Stimulated activated CD4-positive, alpha-beta T cell treated with anti-CD3 and anti-CD28 coated beads, Interleukin-12 subunit alpha, Interleukin-12 subunit beta, amount 100 ng/mL, for 4 hours (primary cell): ENCODE data around the gene EVI5.
"Not testable (repeated sequence)": the region's sequence is repeated elsewhere in the genome, so short reads cannot be mapped to it uniquely, and the experiment has no call there.

Experiments
- DNase-seq: peaks from one replicate; pipeline ENCODE4 v3.0.0-alpha.2; 2020

Gene EVI5

GRCh38 chr1:92563457-92564216 is 221.3 kb downstream of the EVI5 start:
- no peak for DNase-seq

GRCh38 chr1:92556350-92556749 is 228.6 kb downstream of the EVI5 start:
- no peak for DNase-seq

GRCh38 chr1:92554216-92554615 is 230.7 kb downstream of the EVI5 start:
- DNase-seq: no peak

DNA sequence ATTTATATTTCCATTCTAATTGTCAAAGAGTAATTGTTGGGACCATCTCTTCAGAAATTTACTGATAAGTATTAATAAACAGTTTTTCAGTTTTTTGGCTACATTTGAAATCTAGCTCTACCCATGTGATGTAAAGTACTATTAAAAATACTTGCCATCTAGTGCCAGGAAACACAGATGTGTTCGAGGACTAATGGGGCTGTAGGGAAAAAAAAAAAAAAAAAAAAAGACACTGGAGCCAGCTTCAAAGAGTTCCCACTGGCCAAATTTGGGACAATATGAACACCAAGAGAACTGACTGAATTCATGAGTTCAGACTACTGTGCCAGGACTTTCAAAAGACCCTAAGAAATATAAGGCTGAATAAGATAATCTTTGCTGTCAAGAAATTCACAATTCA is 233.0 kb downstream of the EVI5 start:
- DNase-seq: no peak

DNA sequence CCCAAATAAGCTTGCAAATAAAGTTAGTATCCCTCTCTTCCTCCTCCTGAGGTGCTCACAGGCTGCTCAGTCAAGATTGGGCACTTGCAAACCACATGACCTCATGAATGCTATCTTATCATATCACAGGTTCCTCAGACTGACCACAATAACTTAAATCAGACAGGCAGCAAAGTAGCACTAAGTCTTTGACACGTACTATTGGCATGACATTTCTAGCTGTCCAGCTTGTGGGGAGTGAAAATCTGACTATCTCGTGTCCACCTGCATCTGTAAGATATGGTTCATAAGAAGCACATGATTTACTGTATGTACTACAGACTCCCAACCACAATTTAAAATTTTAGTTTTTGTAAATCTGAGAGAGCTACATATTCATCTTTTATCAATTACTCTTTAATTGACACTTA is 240.1 kb downstream of the EVI5 start:
- DNase-seq: no peak

DNA sequence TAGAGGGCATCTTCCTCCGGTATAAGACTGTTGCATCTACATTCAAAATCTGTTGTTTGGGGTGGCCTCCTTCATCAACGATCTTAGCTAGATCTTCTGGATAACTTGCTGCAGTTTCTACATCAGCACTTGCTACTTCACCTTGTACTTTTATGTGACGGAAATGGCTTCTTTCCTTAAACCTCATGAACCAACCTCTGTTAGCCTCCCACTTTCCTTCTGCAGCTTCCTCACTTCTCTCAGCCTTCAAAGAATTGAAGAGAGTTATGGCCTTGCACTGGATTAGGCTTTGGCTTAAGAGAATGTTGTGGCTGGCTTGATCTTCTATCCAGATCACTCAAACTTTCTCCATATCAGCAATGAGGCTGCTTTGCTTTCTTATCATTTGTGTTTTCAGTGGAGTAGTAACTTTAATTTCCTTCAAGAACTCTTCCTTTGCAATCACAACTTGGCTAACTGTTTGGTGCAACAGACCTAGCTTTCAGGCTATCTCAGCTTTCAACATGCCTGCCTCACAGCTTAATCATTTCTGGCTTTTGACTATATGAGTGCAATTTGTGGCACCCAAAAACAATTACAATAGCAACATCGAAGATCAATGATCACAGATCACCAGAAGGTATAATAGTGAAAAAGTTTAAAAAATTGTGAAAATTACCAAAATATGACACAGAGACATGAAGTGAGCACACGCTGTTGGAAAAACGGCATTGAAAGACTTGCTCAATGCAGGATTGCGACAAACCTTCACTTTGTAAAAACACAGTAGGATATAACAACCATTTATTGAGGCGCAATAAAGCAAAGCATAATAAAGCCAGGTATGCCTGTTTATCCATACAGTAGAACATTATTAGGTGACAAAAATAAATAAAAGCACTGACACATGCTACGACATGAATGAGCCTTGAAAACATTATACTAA is 241.5 kb downstream of the EVI5 start:
- DNase-seq: no peak

DNA sequence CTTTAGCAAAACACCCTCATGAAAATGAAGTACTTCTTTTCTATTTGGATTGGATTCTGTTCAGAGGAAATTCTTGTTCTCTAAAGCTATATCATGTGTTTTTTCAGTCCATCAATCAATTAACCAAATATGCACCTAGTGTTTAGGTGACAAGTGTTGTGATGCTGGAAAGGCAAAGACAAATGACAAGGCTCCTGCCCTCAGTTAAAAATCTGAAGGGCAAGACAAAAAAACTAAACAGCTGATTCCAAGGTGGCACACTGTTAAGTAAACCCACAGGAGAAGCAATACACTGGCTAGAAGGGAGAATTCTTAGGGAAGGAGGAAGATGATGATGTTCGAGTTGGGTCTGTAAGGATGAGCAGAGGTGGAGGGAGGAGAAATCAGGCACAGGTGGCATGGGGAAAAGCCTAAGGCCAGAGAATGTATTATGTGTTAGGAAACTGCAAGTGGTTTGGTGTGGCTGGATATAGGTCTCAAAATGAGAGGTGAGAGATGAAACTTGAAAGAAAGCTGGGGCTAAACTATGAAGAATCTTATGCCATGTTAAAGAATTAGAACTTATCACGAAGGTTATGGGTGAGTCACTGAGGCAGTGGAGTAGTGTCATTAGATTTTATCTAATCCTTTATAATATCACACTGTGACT is 246.4 kb downstream of the EVI5 start:
- DNase-seq: peak; percentile 12

- no peak for DNase-seq
Observed at GRCh38 chr1:92538048-92538412, 246.9 kb downstream of the EVI5 start.

DNA sequence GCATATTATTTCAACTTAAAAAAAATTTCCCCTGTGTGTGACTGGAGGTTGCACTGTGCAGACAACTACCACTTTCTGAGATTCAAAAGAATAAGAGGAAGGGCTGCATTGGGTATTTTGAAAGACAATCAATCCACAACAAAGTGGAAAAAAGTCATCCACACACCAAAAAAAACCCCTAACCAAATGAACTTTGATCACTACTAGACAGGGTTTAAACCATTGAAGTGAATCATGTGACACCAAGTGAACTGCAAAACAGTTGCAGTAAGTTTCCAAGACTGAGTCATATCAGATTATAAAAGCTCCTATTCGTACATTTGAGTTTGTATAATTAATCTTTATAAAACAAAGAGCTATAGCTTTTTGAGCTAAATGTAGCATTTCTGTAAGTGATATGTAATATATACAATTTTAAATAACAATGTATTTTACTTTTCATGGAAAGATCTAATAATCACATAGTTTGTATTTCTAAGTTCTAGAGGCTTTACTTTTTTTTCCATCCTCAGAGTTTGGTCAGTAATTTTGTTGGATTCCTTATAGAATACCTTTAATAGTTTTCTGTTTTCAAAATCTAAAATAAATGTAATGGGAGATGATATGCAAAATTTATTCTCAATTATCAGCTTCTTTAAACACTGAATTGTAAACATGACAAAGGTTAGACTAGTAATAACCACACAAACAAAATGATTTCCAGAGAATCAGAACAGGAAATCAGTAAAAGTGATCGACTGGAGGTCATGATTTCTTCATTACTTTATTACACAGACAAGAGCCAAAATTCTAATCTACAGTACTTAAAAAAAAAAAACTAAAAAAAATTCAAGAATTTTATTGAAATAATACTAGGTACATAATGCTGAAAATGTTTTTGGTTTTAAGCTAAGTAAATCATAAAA is 247.7 kb downstream of the EVI5 start:
- DNase-seq: no peak

DNA sequence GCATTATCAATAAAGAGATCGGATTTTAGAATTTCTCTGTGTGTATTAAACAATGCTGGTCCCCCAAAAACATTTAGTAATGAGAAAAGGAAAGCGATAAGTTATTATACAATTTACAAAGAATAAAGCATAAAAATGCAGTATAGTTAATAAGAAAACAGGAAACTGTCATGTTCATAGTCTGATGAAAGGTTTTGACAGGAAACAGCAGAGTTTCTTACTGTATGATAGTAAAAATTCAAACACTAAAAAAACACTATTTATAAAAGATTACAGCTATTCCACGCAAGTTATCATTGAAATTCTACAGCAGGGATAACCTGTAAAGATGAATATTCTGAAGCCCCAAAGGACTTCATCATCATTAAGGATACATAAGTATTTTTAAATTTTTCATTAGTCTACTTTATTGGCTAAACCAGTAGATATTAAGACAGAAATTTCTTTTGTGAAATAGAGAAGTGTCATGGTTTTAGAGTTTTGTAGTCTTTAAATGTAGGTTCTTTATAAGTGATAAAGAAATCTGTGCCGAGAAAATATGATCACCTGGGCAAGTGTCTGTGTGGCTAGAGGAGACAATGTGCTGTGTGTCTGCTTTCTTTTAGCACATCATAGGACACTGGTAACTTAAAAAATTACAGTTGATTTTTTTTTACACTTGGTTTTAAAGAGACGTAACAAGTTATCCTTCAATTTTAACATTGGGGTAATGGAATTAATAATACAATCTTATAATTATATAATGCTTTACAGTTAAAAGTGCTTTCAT is 248.5 kb downstream of the EVI5 start:
- no peak for DNase-seq

DNA sequence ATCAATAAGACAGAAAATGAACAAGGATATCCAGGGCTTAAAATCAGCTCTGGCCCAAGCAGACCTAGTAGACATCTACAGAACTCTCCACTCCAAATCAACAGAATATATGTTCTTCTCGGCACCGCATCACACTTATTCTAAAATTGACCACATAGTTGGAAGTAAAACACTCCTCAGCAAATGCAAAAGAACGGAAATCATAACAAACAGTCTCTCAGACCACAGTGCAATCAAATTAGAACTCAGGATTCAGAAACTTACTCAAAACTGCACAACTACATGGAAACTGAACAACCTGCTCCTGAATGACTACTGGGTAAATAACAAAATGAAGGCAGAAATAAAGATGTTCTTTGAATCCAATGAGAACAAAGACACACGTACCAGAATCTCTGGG is 252.5 kb downstream of the EVI5 start:
- DNase-seq: not testable (repeated sequence)

- DNase-seq: not testable (repeated sequence)
Observed at GRCh38 chr1:92531939-92532338, 253.0 kb downstream of the EVI5 start.

DNA sequence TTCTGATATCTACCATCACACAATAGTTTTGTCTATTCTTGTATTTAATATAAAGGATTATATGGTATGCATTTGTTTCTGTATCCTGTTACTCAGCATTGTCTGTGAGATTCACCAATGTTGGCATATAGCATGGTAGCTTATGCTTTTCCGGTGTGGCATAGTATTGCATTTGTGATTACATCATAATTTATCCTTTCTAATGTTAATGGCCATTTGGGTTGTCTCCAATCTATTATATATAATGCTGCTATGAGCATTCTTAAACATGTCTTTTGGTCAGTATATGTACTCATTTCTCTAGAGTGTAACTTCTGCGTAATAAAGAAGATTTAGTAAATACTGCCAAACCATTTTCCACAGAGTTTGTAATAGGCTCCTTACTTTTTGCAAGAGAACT is 257.2 kb downstream of the EVI5 start:
- no peak for DNase-seq

- DNase-seq: not testable (repeated sequence)
Observed at GRCh38 chr1:92524944-92525590, 259.8 kb downstream of the EVI5 start.

DNA sequence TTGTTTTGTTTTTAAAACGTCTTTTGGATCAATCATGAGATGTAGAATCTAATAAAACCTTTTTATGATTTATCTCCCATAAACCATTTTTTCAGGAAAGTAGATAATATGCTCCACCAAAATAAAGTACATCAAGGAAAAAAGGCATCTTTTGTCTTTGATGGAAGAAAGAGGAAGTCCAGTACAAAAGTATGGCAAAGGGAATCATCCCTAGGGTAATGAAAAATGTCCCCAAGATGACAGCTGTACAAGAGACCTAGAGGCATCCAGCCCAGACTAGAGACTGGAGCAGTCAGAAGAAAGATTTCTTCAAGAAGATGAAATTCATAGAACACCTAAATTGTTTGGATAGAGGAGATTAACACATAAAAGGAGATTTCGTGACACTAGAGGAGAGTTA is 265.9 kb downstream of the EVI5 start:
- no peak for DNase-seq

DNA sequence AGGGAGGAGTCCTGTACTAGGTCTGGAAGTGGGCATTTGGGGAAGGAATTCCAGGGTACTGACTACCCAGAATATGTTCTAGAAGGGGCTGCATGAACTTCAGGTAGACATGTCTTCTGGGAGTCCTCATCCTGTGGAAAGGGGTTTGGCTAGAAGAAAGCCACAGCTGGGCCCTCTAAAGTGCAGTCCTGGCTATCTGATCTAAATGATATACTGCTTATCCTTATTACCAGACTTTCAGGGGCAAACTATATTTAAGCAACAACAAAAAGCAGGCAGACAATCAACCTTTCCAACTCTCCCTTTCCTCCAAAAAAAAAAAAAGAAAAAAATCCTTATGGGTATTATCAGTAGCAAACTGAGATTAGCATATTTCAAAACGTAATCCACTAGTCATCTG is 268.3 kb downstream of the EVI5 start:
- DNase-seq: no peak

GRCh38 chr1:92515796-92516201 is 269.1 kb downstream of the EVI5 start:
- no peak for DNase-seq

GRCh38 chr1:92511541-92511940 is 273.4 kb downstream of the EVI5 start:
- DNase-seq: no peak

GRCh38 chr1:92509619-92510018 is 275.3 kb downstream of the EVI5 start:
- no peak for DNase-seq

- no peak for DNase-seq
Observed at GRCh38 chr1:92505015-92505692, 279.8 kb downstream of the EVI5 start.
